HG02610 (cell line): Measurements from ENCODE around the gene RNASEH2B.

Experiments
- ATAC-seq: cut with Tn5 transposase; IDR thresholded peaks from one replicate; pipeline ENCODE4 v1.9.1; 2021; ENCODE audit warnings: mild to moderate bottlenecking, moderate library complexity; ENCODE audit not compliant: unreplicated experiment

RNASEH2B gene

DNA sequence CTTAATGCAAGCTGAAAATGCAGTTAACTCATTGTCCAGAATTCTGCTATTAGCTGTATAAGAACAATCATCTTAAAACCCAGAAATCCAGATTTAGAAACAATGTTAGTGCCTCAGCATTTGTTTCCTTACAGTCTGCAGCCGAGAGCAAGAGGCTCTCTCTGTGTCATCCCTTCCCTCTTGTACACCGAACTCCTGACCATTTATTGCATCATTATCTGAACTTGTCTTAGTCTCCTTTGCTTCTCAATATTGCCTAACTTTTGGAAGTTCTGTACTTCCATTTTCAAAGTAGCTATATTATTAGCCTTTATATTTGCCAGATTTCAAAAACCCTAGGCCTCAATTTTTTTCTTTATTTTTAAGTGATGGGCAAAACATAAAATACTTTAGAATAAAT lies 27.1 kb downstream of the RNASEH2B start:
- ATAC-seq = no peak

DNA sequence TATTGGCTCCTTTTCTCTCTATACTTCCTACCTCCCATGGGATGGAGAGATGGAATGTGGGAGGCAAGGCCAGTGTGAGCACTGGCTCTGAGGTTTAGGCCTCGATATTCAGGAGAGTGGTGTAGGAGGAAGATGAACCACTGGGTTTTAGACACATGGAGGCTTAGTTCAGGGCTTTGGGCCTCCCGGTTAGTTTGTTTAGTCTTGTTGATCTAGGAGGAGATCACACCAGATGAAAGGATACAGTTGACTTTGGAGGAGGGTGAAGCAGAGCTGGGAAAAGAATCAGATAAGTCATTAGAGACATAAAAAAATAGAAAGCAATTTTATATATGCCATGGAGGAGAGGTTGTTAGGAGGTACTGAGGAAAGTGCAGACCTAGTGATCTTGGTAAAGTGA lies 30.9 kb downstream of the RNASEH2B start:
- ATAC-seq = no peak

DNA sequence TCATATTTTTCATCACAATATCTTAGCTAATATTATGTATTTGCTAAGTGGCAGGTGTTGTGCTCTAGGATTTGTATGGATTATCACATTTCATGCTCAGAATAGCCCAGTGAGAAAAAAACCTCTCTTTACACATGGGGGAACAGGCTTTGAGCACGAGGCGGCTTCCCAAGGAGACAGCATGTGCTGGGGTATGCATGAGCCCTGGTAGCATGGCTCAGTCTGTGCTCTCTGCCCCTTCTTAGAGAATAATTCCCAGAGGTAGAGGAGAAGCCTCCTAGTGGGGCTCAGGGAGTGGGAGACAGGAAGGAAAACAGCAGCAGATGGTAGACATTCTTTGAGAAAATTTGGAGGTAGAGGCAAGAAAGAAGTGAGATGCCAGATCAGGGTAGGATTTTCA lies 31.6 kb downstream of the RNASEH2B start:
- no peak for ATAC-seq

DNA sequence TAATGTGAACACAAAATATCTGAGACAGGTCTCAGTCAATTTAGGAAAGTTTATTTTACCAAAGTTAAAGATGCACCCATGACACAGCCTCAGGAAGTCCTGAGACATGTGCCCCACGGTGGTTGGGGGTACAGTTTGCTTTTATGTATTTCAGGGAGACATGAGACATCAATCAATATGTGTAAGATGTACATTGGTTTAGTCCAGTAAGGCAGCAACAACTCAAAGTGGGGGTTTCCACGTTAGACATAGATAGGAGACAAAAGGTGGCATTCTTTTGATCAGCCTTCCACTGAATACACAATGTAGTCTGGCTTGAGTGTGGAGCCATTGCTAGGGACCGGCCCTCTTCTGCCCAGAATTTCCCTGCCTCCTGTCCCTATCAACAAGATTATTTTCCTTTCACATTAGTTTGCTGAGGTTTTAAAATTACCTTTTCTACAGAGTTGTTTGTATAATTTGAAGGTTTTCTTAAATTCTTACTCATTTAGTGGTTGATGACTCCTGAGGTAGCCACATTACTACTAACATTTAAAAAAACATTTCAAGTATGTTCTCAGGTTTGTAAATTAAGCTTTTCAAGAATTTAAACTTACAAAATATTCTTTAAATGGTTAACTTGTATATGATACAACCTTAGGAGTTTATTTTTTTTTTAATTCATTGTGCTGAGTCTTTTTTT lies 33.2 kb downstream of the RNASEH2B start:
- ATAC-seq = no peak

DNA sequence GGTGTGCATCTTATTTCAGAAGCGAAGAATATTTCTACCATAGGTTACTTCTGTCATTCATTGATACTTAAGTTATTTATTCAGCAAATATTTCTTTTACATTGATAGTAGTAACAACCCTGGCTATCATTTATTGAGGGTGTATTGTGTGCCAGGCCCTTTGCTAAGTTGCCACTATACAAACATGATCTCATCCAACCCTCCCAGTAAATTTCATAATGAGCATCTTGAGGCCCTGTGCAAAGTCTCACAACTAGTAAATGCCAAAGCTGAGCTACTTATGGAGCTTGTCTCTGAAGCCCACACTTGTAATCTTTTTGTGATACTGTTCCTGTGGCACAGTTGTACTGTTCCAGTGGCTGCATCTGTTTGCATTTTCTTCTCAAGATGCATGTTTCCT lies 36.1 kb downstream of the RNASEH2B start:
- no peak for ATAC-seq

DNA sequence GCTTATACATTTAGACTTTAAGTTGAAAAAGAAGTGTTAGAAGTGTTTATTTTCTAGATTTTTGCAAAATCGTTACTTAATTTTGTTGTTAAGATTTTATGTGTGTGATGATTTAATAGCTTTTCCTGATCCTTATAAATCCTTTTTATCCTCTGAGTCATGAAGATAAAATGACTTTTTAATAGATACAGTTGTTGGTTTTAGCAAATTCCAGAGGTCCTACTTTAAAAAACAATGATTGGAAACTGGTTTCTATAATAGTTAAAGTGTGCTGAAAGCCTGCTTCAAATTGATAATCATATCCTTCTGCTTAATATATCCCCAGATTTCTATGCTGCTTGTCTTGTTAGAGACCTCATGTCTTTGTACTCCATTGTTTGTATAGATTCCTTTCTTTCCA lies 39.0 kb downstream of the RNASEH2B start:
- no peak for ATAC-seq

DNA sequence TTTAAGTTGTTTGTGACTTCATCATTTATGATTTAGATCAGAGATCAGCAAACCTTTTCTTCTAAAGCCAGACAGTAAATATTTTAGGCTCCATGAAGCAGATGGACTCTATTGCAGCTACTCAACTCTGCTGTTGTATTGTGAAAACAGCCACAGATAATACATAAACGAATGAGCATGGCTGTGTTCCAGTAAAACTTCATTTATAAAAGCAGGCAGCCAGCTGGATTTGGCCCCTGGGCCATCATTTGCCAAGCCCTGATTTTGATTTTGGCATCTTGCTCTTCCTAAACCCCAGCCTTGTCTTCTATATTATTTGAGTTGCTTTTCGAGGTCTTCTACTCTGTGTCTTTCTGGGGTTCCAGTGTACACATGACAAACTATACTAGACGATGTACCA lies 41.3 kb downstream of the RNASEH2B start:
- ATAC-seq = no peak

DNA sequence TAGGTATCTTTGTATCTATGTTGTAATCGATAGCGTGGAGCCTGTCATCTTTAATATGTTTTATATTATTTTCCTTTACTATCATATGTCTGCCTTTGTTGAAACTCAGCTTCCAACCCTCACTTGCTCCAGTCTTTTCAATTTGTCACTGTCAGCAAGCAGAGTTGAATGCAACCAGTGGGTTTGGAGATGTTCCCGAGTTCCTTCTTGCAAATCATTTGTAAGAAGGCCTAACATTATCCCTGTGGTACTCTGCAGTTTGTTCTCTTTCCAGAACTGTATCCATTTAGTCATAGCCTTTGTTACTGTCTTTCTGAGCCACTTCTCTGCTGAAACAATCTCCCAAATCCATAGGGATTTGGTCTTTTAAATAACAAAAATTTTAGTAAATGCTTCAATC lies 41.8 kb downstream of the RNASEH2B start:
- no peak for ATAC-seq

DNA sequence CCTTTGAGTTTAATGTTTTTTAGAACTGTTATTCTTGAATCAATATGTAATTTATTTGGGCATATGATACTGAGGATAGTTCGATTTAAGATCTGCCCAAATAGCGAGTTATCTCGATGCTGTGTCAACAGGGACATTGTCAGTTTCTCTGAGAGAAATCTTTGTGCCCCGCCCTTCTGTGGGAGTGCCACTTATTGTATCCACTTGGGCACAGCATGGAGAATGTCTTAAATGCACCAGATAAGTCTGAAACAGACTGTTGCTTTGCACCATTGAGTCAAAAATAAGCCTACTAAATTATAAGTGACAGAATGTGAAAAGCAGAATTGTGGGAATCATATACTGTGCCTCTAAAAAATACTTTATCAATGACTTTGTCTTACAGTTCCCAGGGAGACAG lies 45.6 kb downstream of the RNASEH2B start:
- no peak for ATAC-seq

DNA sequence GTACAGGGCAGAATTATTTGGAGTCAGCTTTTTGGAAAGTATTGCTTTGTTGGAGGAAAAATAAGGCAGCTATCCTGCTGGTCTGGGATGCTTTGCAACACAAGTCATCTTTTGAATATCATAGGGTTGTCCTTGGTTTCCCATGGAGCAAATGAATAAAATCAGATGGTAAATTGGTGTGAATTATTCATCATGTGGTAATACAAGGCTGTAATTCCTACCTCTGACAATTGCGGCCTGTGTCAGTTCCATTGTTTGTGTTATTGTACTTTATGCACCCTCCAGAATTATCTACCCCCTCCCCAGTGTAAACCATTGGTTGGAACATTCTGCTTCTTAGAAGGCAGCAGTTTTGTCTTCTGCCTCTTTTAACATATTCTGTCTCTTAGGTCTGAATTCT lies 46.2 kb downstream of the RNASEH2B start:
- no peak for ATAC-seq

DNA sequence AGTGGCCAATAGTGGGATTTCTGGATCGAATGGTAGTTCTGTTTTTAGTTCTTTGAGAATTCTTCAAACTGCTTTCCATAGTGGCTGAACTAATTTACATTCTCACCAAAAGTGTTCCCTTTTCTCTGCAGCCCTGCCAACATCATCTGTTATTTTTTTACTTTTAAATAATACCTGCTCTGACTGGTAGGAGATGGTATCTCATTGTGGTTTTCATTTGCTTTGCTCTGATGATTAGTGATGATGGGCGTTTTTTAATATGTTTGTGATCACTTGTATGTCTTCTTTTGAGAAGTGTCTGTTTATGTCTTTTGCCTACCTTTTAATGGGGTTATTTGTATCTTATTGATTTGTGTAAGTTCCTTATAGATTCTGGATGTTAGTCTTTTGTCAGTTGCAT lies 48.0 kb downstream of the RNASEH2B start:
- no peak for ATAC-seq

DNA sequence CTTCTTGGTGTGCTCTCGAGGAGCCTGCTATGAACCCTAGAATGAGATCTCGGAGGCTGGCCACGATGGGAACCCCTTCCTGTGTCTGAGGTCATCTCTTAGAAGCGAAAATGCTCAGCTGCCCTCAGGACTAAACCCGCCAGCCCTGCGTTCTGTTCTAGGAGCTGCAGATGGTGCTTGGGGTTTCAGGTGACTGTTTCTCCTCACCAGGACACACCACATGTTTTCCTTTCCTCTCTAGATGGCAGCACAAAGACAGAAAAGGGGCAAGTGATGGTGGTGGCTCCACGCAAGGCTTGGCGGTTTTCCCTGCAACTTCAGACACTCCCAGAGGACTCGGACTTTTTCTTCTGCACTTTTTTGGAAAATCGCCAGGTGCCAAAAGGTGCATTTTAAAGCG lies 60.1 kb downstream of the RNASEH2B start:
- ATAC-seq = no peak

DNA sequence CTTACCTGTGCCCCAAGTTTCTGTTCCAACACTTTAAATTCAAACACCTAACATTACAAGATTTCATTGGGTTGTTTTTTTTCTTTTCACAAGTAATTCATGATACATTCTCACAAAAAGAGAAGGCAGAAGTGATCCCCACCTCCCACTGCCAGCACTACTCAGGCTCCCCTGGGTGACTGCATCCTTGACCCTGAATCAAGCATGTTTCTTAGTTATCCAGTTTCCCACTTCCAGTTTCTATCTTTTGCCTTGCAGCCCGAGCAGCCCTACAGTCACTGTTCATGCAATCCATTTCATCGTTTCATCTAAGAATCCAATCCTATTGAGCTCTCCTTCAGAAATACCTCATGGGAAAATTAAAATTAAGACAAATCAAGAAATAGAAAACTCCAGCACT lies 61.4 kb downstream of the RNASEH2B start:
- ATAC-seq = no peak

DNA sequence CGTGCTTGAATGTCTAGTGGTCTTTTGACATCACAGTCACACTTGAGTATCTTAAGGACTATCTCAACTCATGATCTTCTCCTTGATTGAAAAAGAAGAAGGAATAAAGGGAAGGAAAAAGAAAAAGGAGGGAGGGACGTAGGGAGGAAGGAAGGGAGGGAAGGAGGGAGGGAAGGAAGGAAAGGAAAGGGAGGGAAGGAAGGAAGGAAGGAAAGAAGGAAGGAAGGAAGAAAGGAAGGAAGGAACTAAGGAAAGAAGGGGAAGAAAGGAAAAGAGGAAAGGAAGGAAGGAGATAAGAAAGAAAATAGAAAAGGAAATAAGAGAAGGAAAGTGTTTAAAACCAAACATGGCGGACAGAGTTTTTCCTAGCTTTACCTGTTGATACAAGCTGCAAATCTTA lies 64.7 kb downstream of the RNASEH2B start:
- no peak for ATAC-seq

DNA sequence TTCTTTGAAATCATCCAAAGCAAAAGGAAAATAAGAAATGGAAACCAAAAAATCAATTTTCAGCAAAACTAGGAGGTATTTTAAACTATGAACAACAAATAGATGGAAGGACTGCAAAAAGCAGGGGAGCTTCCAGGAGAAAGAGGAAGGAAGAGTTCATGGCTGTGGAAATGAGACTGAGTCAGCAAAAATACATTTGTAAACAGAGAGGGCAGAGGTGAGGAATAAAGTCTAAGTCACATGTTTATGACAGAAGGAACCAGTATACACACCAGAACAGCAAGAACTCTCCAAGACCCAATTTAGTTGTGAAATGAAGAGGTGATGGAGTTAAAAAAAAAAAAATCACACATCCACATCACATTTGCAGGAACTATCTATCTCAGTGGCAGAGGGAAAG lies 69.6 kb downstream of the RNASEH2B start:
- ATAC-seq = no peak

DNA sequence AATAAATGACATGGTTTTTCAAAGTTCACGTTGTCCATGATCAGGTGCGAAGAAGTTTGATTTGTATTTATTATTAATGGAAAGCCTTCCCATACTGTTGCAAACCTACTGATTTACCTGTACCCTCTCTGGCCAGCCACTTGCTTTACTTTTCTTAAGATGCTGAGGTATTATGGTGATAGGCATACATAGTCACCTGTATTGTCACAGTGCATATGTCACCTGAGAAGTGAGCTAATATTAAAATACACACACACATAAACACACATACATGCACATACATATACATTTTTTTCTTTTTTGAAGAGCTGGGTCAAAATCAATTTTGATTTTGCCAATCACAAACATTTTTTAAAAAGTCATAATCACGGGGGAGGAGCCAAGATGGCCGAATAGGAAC lies 72.1 kb downstream of the RNASEH2B start:
- no peak for ATAC-seq

DNA sequence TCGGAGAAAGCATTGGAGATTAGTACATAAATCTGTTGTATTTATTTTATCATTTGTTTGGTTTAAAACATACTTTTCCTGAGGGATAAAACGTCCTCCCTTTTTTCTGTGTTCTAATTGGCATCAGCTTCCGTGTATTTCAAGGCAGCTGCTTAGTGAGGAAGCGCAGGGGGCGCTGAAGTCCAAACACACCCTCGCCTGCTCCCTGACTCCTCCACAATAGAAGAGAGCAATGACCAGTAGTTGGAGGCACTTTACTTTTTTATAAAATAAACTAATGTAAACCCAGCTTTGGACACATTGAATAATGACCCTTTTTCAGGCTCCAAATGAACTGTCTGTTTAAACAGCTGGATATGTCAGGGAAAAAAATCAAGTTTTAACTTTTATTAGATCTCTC lies 79.9 kb downstream of the RNASEH2B start:
- ATAC-seq = no peak

DNA sequence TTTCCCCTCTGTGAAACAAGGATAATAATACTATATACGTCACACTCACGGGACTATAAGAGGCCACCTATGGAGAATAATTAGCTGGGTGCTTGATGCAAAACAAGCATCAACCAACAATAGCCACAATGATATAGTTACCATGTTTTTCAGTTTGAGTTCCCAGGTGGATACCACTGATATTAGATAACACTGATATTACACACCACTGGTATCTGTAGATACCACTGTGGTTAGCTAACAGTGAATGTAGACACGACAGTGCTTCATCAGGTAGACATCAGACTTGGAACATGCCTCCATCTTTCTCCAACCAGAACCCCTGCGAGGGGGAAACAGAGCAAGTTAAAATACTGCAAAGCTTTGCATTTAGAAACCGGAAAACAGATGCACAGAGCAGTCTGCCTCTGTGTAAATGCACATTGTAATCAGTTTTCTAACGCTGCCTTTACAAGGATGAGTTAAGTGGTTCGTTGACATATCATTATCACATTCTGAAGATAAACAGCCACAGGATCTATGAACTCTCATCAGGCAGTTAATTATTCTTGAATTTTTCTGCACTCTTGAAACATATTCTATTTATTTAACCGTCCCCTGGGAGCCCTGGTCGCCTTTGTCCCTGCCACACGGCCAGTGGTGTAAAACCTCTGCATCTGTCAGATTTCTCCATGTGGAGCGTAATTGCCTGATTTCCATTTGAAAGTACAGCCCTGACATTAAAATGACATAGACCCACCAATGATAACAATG lies 80.7 kb downstream of the RNASEH2B start:
- no peak for ATAC-seq

DNA sequence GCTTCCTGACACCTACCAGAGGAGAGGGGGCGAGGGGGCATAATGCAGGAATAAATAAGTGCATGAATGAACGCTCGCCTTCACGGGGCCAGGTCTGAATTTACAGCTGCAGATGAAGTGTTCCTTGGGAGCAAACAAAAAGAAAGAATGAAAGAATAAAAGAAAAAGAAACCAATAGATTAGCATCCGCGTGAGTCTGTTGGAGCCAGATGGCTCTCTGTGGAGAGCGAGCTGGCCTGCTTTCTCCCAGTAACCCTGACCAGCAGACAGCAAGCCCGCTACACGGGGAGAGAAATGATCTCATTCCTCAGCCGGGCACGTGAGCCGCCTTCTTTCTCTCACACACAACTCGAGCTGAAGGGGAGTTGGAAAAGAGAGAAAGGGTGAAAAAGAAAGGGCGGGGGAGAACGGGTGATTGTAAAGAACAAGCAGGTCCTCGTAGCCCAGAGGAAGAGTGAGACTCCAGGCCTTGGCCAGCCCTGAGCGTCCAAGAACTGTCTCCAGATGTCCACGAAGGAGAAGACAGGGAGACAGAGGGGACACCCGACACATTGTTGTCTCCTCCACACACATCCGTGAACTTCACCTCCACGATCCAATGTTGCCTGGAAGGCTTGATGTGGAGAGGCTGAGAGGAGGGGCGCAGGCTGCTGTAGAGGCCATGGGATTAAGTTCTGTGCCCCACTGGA lies 81.4 kb downstream of the RNASEH2B start:
- ATAC-seq = no peak

DNA sequence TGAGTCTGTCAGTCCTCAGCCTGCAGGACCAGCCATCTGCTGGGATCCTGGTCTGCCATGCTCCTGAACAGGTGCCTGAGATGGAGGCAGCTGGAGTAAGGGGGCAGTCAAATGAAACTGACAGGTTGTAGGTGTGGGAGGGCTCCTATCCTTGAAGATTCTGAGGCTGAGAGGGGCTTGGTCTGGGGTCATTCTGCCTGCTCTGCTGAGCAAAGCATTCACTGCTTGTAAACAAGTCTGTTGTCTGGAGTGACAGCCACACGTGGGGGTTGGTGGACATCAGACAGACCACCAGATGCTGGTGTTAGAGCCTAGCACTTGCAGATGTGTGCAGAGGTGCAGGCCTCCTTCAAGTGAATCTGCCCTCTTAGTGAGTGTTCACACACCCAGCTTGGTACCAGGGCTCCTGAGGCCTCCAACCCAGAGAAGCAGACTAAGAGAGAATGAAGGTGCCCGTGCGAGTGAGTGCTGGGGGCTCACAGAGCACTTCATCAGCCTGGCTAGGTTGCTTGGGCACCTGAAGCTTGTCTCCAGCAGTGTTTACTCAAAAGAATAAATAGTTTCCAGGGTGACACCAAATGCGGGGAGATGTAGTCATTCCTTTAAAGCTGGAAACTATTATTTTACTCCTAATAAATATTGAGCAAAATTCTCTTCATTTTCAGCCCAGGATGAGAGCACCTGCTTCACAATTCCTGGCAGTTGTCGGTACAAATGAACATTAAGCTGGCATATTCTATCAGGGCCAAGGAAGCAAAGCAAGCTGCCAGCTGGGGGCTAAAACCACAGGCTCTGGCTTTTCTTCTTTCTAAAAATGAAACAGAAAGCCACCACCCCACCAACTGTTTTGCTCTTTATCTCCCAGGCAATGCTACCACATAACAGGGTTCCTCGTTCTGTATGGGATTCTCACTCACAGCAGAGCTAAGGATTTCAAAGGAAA lies 82.3 kb downstream of the RNASEH2B start:
- peak; percentile 93 for ATAC-seq

DNA sequence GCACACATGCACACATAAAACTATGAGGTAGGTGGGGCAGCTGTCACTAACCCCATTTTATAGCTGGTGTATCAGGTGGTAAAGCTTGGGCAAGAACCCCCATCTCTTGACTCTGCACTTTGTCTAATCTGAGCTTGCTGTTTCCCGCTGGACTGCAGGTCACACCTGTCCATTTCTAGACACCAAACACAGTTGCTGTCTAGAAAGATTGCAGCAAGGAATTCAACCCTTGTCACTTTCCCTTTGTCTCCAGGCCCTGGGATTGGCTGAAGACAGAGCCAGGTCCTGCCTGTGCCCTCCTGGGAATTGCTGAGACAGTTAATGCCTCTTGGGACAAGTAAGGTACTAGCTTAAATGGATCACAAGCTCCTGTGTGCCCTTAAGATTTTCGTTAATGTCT lies 83.8 kb downstream of the RNASEH2B start:
- no peak for ATAC-seq
